ENCODE measurements around the gene CCDC107.

Gene CCDC107

GRCh38 chr9:35689542-35690293 lies 31.6 kb downstream of the CCDC107 start, which contains the start of gene TPM2:
TPM2 (minus strand) TSS chr9:35689925; CDS start chr9:35689817, 108 bp downstream.
- H3K4me3 ChIP-seq (replicated peaks in 1 of 2; ENCODE audit: low read depth in 2 of 2, low read length in 2 of 2), result peak within 1 kb of the TSS; percentile 73 to 77
- no peak for TF ChIP-seq CTCF (IDR thresholded peaks at IDR 0.05; ENCODE audit: low read depth, low read length)
- DNase-seq (ENCODE audit: low read depth in 2 of 2), result peak; percentile 84 to 90

DNA sequence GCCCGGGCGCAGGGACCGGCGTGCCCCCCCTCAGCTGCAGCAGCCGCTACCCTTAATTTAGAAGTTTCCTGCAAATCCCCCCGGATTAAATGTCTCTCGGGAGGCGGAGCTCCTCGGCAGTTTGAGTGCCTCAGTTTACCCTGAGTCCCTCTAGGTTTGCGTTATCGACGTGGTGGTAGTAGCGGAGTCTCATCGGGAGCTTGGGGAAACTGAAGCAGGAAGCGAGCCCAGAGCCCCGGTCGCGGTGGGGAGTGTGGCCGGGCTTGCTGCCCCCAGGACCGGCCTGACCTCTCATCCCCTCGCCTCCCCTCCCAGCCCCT lies 32.2 kb downstream of the CCDC107 start:
- no peak for TF ChIP-seq CTCF (IDR thresholded peaks at IDR 0.05; ENCODE audit: low read depth, low read length)
- H3K4me3 ChIP-seq (replicated peaks in 1 of 2; ENCODE audit: low read depth in 2 of 2, low read length in 2 of 2), result peak overlapping the region; percentile 73 to 77
- peak; percentile 61 to 71 for DNase-seq (ENCODE audit: low read depth in 2 of 2)

DNA sequence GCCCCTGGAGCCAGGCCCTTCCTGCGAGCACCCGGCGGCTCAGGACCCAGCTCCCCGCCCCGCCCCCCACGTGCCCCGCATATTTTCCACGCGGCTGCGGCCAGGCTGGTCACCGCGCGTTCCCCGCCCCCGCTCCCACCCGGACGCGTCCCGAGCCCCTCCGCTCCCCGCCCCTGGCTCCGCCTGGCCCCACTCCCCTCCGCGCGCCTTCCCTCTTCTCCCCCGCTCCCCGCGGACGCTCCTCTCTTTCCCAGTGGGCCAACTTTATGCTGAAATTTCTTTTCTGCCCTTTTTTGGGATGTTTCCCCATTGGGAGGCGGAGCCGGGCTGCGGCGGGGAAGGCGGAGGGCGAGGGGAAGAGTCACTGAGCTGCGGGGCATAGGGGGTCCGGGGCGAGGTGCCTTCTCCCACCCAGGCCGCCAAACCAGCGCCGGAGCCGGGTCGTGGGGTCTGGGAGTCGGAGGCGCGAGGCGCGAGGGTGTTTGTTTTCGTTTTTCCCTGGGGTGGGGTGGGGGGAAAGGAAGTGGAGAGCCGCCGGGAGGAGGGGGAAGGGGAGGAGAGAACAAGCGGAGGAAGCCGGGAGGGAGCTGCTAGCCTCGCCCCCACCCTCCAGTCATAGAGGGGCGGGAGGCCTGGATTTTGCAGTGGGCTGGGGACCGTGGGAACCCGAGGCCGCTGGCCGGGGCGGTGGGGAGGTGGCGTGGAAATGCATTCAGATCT lies 32.7 kb downstream of the CCDC107 start:
- TF ChIP-seq CTCF (IDR thresholded peaks at IDR 0.05; ENCODE audit: low read depth, low read length), result no peak
- peak overlapping the region; percentile 73 to 77 for H3K4me3 ChIP-seq (replicated peaks in 1 of 2; ENCODE audit: low read depth in 2 of 2, low read length in 2 of 2)
- DNase-seq (ENCODE audit: low read depth in 2 of 2), result peak; percentile 75 to 84

DNA sequence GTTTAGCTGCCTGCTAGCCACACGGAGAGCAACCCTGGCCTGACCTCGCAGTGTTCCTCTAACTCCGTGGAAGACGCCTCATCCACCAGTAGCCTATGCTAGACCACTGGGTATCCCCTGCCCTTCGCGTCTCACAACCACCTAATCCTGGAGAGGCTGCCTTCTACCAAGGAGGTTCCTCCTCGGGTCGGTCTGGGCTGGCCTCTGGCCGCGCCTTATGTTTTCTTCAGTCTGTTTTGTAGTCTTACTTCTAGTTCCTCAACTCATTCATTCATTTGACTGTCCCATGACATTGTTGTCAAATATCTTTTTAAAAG lies 33.2 kb downstream of the CCDC107 start:
- H3K4me3 ChIP-seq (replicated peaks in 1 of 2; ENCODE audit: low read depth in 2 of 2, low read length in 2 of 2), result peak overlapping the region; percentile 73 to 77
- TF ChIP-seq CTCF (IDR thresholded peaks at IDR 0.05; ENCODE audit: low read depth, low read length), result no peak
- DNase-seq (ENCODE audit: low read depth in 2 of 2), result no peak

GRCh38 chr9:35691757-35692301 lies 33.7 kb downstream of the CCDC107 start:
- TF ChIP-seq CTCF (IDR thresholded peaks at IDR 0.05; ENCODE audit: low read depth, low read length), result no peak
- H3K4me3 ChIP-seq (replicated peaks in 1 of 2; ENCODE audit: low read depth in 2 of 2, low read length in 2 of 2), result no peak overlapping the region
- no peak for DNase-seq (ENCODE audit: low read depth in 2 of 2)

- peak in 1 of 2 donors; percentile 14 for DNase-seq (ENCODE audit: low read depth in 2 of 2)
- no peak for TF ChIP-seq CTCF (IDR thresholded peaks at IDR 0.05; ENCODE audit: low read depth, low read length)
- no peak overlapping the region for H3K4me3 ChIP-seq (replicated peaks in 1 of 2; ENCODE audit: low read depth in 2 of 2, low read length in 2 of 2)
Measured at GRCh38 chr9:35695943-35696401, 37.9 kb downstream of the CCDC107 start.

Measured in cardiac fibroblast (primary cell).